OCI-LY1 (cell line): ENCODE measurements around the gene CCDC63.

Experiments
- CTCF ChIP-seq: fragments of 200-600 bp; sonication (generic), shearing (Covaris generic); IDR thresholded peaks from 2 replicates; pipeline ENCODE4 v1.5.1; 2017; ENCODE audit warnings: mild to moderate bottlenecking, antibody characterized with exemption, low read length, moderate library complexity, mixed read lengths
- EZH2 ChIP-seq: fragments of 200-600 bp; sonication (generic), shearing (Covaris generic); IDR thresholded peaks from 2 replicates; pipeline ENCODE4 v1.8.0; 2017; ENCODE audit warnings: borderline replicate concordance, mixed run types, mild to moderate bottlenecking, antibody characterized with exemption, low read length, moderate library complexity, mixed read lengths

- no peak for TF ChIP-seq CTCF
- TF ChIP-seq EZH2: no peak
Observed at GRCh38 chr12:110921262-110921661, 74.5 kb downstream of the CCDC63 start.
